ENCODE results near the gene CXCL16.

DNA sequence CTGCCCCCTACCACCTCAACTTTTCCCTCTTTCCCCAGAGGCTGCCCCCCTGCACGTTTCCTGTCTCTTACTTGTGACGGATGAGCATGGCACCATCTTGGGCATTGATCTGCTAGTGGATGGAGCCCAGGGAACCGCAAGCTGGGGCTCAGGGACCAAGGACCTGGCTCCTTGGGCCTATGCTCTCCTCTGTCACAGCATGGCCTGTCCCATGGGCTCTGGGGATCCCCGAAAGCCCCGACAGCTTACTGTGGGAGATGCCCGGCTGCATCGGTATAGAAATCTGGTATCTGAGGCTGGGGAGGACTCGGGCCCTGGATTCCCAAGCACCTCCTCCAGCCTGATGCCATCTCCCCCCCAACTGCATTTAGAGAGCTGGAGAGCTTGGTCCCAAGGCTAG lies 1.8 kb upstream of the CXCL16 start:
- TF ChIP-seq, protein P1, sequence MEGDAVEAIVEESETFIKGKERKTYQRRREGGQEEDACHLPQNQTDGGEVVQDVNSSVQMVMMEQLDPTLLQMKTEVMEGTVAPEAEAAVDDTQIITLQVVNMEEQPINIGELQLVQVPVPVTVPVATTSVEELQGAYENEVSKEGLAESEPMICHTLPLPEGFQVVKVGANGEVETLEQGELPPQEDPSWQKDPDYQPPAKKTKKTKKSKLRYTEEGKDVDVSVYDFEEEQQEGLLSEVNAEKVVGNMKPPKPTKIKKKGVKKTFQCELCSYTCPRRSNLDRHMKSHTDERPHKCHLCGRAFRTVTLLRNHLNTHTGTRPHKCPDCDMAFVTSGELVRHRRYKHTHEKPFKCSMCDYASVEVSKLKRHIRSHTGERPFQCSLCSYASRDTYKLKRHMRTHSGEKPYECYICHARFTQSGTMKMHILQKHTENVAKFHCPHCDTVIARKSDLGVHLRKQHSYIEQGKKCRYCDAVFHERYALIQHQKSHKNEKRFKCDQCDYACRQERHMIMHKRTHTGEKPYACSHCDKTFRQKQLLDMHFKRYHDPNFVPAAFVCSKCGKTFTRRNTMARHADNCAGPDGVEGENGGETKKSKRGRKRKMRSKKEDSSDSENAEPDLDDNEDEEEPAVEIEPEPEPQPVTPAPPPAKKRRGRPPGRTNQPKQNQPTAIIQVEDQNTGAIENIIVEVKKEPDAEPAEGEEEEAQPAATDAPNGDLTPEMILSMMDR (conservative IDR thresholded peaks at IDR 0.05; ENCODE audit: low read length) = no peak
- no peak for TF ChIP-seq EZH2phosphoT487 (IDR thresholded peaks at IDR 0.05; ENCODE audit: borderline replicate concordance)

Measured in Loucy (cell line).